WI38 (cell line): ENCODE results near the gene C1orf159.

ENCODE experiments used
- H3K4me3 ChIP-seq: 2 replicates; pipeline ENCODE4 v1.5.1; 2011; ENCODE audit warnings: low read depth, mild to moderate bottlenecking, control low read depth, low read length
- CTCF ChIP-seq: IDR thresholded peaks from 2 replicates; pipeline ENCODE4 v1.5.1; 2012; ENCODE audit warnings: low read depth, mild to moderate bottlenecking, control low read depth, low read length

C1orf159 gene

GRCh38 chr1:1092894-1093609 is 22.8 kb downstream of the C1orf159 start:
- no peak for TF ChIP-seq CTCF
- H3K4me3 ChIP-seq, result no peak overlapping the region

- H3K4me3 ChIP-seq, result no peak overlapping the region
- no peak for TF ChIP-seq CTCF
These were observed 23.6 kb downstream of the C1orf159 start for GRCh38 chr1:1092149-1092855.

- H3K4me3 ChIP-seq, result no peak overlapping the region
- TF ChIP-seq CTCF, result no peak
These were observed 24.3 kb downstream of the C1orf159 start for GRCh38 chr1:1091344-1092148.

GRCh38 chr1:1090424-1091343 is 25.2 kb downstream of the C1orf159 start:
- no peak overlapping the region for H3K4me3 ChIP-seq
- no peak for TF ChIP-seq CTCF

- TF ChIP-seq CTCF, result no peak
- no peak overlapping the region for H3K4me3 ChIP-seq
These were observed 26.0 kb downstream of the C1orf159 start for GRCh38 chr1:1089731-1090423.

GRCh38 chr1:1088801-1089680 is 26.8 kb downstream of the C1orf159 start:
- H3K4me3 ChIP-seq, result no peak overlapping the region
- no peak for TF ChIP-seq CTCF
